ENCODE data around the gene ALPK1.

The ALPK1 gene

DNA sequence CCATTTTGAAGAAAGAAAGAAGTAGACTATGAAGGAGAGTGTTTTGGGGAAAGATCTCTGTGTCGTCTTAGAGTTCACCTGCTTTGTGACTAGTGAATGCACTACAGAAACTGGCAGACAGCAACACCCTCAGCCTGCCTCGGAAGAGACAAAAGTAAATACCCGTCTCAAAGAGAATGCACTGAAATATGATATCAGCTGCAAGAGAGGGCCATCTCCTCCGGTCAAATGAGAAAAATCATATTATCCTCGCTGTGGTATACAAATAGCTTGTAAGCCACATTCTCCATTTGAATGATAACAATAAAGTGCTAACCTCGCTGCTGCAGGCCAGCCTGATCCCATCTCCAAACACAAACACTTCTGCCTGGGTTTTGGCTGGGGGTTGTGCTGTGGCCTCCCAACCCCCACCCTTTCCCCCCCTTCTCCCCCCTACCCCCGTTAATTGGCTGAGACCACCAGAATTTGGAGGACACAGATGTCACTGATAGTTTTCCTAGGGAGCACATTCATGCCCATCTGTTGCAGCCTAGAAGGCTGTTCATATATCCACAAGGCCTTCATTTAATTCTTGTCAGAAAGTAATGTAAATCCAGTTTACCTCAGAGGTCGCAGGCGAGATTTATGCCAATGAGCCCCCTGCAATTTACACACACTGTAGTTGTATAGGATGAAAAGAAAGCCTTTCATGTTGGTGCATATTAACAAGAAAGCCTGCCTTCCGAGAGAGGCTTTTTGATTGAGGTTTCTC, 46.3 kb downstream of the ALPK1 start:
- no peak overlapping the region for H3K4me3 ChIP-seq (ENCODE audit: low read depth, low read length)
- TF ChIP-seq, protein P1, sequence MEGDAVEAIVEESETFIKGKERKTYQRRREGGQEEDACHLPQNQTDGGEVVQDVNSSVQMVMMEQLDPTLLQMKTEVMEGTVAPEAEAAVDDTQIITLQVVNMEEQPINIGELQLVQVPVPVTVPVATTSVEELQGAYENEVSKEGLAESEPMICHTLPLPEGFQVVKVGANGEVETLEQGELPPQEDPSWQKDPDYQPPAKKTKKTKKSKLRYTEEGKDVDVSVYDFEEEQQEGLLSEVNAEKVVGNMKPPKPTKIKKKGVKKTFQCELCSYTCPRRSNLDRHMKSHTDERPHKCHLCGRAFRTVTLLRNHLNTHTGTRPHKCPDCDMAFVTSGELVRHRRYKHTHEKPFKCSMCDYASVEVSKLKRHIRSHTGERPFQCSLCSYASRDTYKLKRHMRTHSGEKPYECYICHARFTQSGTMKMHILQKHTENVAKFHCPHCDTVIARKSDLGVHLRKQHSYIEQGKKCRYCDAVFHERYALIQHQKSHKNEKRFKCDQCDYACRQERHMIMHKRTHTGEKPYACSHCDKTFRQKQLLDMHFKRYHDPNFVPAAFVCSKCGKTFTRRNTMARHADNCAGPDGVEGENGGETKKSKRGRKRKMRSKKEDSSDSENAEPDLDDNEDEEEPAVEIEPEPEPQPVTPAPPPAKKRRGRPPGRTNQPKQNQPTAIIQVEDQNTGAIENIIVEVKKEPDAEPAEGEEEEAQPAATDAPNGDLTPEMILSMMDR (IDR thresholded peaks at IDR 0.05; ENCODE audit: control insufficient read depth, extremely low read depth, insufficient read depth): no peak
- no peak for DNase-seq (ENCODE audit: low read depth)

DNA sequence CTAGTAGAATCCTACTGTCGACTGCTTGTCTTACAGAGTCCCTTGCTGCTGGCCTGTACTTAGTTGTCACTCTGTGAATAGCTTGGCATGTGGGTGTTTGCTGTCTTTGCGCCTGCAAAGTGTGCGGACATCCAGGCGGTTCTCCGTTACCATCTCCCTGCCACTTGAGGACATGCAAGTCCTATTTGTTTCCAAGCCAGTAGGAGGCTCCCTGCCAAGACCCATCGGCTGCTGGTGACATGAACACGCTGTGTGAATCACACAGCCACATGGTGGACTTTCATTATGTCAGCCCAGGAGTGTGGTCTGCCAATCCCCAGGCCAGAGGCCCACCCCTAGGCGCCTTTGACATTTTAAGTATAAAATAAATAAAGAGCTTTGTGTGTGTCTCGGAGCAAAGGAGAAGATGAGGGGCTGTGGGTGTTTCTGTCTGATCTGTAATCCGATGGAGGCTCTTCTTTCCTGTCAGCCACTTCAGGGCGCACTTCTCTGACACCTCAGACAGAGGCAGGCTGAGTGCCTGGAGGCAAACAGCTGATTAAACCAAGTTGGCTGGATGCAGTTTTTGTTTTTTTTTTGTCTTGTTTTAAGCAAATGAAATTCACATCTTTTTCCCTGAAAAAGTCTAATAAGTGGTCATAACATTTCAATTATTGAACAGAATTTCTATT, 51.5 kb downstream of the ALPK1 start:
- TF ChIP-seq, protein P1 (IDR thresholded peaks at IDR 0.05; ENCODE audit: control insufficient read depth, extremely low read depth, insufficient read depth): peak; percentile 46
- no peak overlapping the region for H3K4me3 ChIP-seq (ENCODE audit: low read depth, low read length)
- peak; percentile 68 for DNase-seq (ENCODE audit: low read depth)

DNA sequence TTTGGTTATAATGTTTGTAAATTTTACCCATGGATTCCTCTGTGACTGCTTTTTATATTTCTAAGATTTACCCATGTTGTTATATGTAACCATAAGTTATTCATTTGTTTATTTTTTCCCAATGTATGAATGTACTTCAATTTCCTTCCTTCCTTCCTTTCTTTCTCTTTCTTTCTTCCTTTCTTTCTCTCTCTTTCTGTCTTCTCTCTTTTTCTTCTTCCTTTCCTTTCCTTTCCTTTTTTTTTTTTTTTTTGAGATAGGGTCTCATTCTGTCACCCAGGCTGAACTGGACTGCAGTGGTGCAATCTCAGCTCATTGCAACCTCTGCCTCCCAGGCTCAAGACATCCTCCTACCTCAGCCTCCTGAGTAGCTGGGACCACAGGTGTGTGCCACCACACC, 55.6 kb downstream of the ALPK1 start:
- H3K4me3 ChIP-seq (ENCODE audit: low read depth, low read length): no peak overlapping the region
- no peak for DNase-seq (ENCODE audit: low read depth)
- TF ChIP-seq, protein P1 (IDR thresholded peaks at IDR 0.05; ENCODE audit: control insufficient read depth, extremely low read depth, insufficient read depth): no peak

DNA sequence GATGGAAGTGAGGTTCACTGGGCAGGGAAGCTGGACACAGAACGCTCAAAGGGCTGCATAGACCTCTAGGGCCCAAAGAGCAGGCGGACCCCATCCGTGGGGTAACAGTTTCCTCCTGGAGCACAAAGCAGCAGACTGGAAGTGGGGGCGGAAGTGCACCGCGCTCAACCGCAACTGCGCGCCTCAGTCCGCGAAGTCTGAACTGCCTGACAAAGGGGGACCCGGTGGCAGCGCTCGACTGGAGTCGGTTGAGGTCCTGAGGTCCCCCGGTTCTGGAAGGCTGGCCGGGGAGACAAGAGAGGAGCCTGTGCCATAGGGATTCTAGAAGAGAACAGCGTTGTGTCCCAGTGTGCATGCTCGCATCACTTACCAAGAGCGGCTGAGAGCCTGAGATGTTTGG, 58.5 kb downstream of the ALPK1 start:
- TF ChIP-seq, protein P1 (IDR thresholded peaks at IDR 0.05; ENCODE audit: control insufficient read depth, extremely low read depth, insufficient read depth): no peak
- no peak overlapping the region for H3K4me3 ChIP-seq (ENCODE audit: low read depth, low read length)
- no peak for DNase-seq (ENCODE audit: low read depth)

DNA sequence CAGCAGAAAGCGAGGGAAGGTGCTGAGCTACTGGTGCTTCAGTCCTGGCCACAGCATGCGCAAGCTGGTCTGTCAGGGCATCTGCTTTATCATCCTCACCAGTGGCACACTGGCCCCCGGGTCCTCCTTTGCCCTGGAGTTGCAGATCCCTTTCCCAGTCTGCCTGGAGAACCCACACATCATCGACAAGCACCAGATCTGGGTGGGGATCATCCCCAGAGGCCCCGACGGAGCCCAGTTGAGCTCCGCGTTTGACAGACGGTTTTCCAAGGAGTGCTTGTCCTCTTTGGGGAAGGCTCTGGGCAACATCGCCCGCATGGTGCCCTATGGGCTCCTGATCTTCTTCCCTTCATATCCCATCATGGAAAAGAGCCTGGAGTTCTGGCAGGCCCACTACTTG, 60.3 kb downstream of the ALPK1 start:
- TF ChIP-seq, protein P1 (IDR thresholded peaks at IDR 0.05; ENCODE audit: control insufficient read depth, extremely low read depth, insufficient read depth): no peak
- no peak for DNase-seq (ENCODE audit: low read depth)

DNA sequence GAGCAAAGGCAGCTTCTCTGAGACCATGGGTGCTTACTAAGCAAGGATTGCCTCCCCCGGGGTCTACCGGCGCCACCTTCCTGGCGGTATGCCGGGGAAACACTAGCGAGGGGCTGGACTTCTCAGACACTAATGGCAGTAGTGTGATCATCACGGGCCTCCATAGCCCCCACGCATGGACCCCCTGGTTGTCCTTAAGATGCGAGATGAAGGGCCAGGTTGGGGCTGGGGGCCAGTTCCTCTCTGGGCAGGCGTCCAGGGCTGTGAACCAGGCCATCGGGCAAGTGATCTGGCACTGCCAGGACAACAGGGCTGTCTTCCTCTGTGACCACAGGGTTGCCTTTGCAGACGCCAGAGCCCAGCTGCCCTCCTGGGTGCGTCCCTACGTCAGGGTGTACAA, 60.7 kb downstream of the ALPK1 start:
- H3K4me3 ChIP-seq (ENCODE audit: low read depth, low read length): no peak overlapping the region
- DNase-seq (ENCODE audit: low read depth): no peak
- TF ChIP-seq, protein P1 (IDR thresholded peaks at IDR 0.05; ENCODE audit: control insufficient read depth, extremely low read depth, insufficient read depth): no peak

More for the DNA sequence above, 60.3 kb downstream of the ALPK1 start:
- no peak overlapping the region for H3K4me3 ChIP-seq (ENCODE audit: low read depth, low read length)
